Measurements from ENCODE around the gene STRN3.
"Not testable (repeated sequence)": the region's sequence is repeated elsewhere in the genome, so short reads cannot be mapped to it uniquely, and the experiment has no call there.

The STRN3 gene

GRCh38 chr14:30999038-30999773 is 27.0 kb downstream of the STRN3 start:
- no peak for DNase-seq

- DNase-seq: no peak
Measured at GRCh38 chr14:30998100-30998706, 28.0 kb downstream of the STRN3 start.

GRCh38 chr14:30996892-30997659 is 29.1 kb downstream of the STRN3 start:
- DNase-seq: no peak

- DNase-seq: no peak
Measured at GRCh38 chr14:30995689-30996088, 30.5 kb downstream of the STRN3 start.

- no peak for DNase-seq
Measured at GRCh38 chr14:30994681-30995620, 31.2 kb downstream of the STRN3 start.

GRCh38 chr14:30993071-30993470 is 33.1 kb downstream of the STRN3 start:
- no peak for DNase-seq

GRCh38 chr14:30991408-30991807 is 34.8 kb downstream of the STRN3 start:
- DNase-seq: no peak

GRCh38 chr14:30990770-30991169 is 35.4 kb downstream of the STRN3 start:
- DNase-seq: no peak

GRCh38 chr14:30988509-30988908 is 37.7 kb downstream of the STRN3 start:
- DNase-seq: no peak

- no peak for DNase-seq
Measured at GRCh38 chr14:30985796-30986195, 40.4 kb downstream of the STRN3 start.

- DNase-seq: no peak
Measured at GRCh38 chr14:30983858-30984257, 42.3 kb downstream of the STRN3 start.

GRCh38 chr14:30982533-30982932 is 43.6 kb downstream of the STRN3 start:
- DNase-seq: no peak

GRCh38 chr14:30980980-30981379 is 45.2 kb downstream of the STRN3 start:
- no peak for DNase-seq

- DNase-seq: not testable (repeated sequence)
Measured at GRCh38 chr14:30980106-30980704, 46.0 kb downstream of the STRN3 start.

GRCh38 chr14:30977752-30978151 is 48.4 kb downstream of the STRN3 start:
- no peak for DNase-seq

- no peak for DNase-seq
Measured at GRCh38 chr14:30974628-30975027, 51.6 kb downstream of the STRN3 start.

- no peak for DNase-seq
Measured at GRCh38 chr14:30972882-30973582, 53.1 kb downstream of the STRN3 start.

- DNase-seq: not testable (repeated sequence)
Measured at GRCh38 chr14:30972036-30972732, 54.0 kb downstream of the STRN3 start.

GRCh38 chr14:30971586-30971985 is 54.6 kb downstream of the STRN3 start:
- no peak for DNase-seq

- DNase-seq: not testable (repeated sequence)
Measured at GRCh38 chr14:30969796-30970195, 56.4 kb downstream of the STRN3 start.
